ENCODE data around the gene KRT9. TPM values are rescaled to one million over a fixed set of nuclear protein-coding genes. Genes with fewer than 3 reads are reported as not detected.
A peak's percentile ranks its signal among the peaks of the same experiment; 100 is the strongest.

KRT9 gene
- total and polyA plus RNA-seq, 4 donors = not detected

DNA sequence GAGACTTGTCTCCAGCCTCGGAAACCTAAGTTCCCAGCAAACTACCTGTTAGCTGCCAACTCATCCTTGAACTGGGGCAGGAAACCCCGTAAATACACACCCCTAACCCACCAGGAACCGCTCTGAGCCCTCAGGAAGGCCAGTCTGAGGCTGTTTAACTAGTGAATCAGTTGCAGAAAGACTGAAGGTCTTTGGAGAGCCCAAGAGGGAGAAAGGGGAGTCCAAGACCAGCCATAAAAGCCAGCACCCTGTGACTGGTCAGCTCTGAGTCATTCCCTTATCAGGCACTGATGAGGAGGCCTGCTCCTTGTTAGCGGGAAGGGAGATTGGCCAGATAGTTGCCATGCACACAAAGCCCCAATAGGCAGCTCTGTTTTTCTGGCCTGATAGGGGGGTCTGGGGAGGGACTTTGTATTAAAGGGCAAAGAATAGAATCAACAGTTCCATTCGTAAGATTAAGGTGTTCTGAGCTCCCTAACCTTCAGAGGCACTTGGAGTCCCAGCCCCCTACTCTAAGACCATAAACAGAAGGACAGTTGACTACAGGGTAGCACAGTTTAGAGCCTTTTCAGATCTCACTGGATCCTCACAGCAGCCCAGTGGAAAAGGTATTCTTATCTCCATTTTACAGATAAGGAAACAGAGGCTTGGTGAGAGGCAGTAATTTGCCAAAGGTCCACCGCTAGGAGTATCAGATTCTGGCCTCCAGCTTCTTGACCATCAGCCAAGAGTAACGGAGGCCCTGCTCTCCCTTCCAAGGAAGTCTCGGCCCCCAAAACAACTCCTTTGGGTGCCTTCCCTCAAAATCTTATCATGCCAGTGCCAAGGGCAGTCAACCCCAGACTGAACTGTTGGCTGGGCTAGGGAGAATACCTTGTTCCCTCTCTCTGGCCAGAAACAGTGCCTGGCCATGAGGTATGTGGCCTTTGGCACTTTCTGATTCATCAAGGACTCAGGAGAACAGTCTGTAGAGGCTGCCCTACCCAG is 41.5 kb downstream of the KRT9 start:
- Histone ChIP-seq H3K9ac (ENCODE audit: insufficient read depth in 1 of 2, low read length in 2 of 2) (no peak overlapping the region), H3K4me1 (ENCODE audit: control insufficient read depth in 5 of 5, insufficient read depth in 5 of 5, low read length in 5 of 5) (peaks cover 0 to 3% (median 0%) of the 10 kb centered on the region in 5 donors), H3K27ac (ENCODE audit: low read depth in 1 of 2, low read length in 1 of 2) (peak overlapping the region in 1 of 2 donors; percentile 46), H3K27me3 (ENCODE audit: control insufficient read depth in 3 of 3, insufficient read depth in 3 of 3, low read length in 2 of 3) (peaks cover 0 to 28% (median 27%) of the 10 kb centered on the region in 3 donors), H3K9me3 (ENCODE audit: control insufficient read depth in 4 of 4, insufficient read depth in 3 of 4, low read length in 3 of 4) (peaks cover 0 to 2% (median 0%) of the 10 kb centered on the region in 4 donors), H3K4me3 (no peak overlapping the region), H3K36me3 (ENCODE audit: control insufficient read depth in 4 of 4, insufficient read depth in 4 of 4, low read length in 4 of 4) (no peaks in the 10 kb centered on the region)
- peak; percentile 28 for ATAC-seq (ENCODE audit: insufficient read depth, low FRiP score)
- TF ChIP-seq, protein P1, sequence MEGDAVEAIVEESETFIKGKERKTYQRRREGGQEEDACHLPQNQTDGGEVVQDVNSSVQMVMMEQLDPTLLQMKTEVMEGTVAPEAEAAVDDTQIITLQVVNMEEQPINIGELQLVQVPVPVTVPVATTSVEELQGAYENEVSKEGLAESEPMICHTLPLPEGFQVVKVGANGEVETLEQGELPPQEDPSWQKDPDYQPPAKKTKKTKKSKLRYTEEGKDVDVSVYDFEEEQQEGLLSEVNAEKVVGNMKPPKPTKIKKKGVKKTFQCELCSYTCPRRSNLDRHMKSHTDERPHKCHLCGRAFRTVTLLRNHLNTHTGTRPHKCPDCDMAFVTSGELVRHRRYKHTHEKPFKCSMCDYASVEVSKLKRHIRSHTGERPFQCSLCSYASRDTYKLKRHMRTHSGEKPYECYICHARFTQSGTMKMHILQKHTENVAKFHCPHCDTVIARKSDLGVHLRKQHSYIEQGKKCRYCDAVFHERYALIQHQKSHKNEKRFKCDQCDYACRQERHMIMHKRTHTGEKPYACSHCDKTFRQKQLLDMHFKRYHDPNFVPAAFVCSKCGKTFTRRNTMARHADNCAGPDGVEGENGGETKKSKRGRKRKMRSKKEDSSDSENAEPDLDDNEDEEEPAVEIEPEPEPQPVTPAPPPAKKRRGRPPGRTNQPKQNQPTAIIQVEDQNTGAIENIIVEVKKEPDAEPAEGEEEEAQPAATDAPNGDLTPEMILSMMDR (IDR thresholded peaks at IDR 0.05; ENCODE audit: control extremely low read depth, extremely low read depth) = no peak
- DNase-seq = peak in 1 of 3 donors; percentile 28
- 68 to 81% methylated on average over 8 of the region's 8 CpGs for WGBS, 2 donors

DNA sequence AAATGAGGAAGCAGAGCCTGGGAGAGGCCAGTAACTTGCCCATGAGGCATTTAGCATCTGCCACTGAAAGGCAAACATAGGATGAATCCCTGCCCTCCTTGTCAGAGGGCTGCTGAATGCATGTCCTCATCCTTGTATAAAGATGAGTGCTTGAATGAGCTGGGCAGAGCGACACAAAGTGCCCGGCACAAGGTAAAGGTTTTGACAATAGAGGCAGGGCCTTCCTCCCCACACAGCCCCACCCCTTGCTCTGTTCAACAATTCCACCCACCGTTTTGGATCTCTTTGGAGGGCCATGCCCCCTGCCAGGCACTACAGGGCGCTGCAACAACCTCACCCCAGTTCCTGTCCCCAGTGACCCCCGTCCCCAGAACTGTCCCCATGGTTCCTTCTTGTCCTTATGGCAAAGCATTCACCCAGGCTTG is 42.4 kb downstream of the KRT9 start:
- Histone ChIP-seq H3K9me3 (ENCODE audit: control insufficient read depth in 4 of 4, insufficient read depth in 3 of 4, low read length in 3 of 4) (peaks cover 0 to 4% (median 0%) of the 10 kb centered on the region in 4 donors), H3K27ac (ENCODE audit: low read depth in 1 of 2, low read length in 1 of 2) (peak overlapping the region in 1 of 2 donors; percentile 65), H3K4me1 (ENCODE audit: control insufficient read depth in 5 of 5, insufficient read depth in 5 of 5, low read length in 5 of 5) (peaks cover 0 to 3% (median 0%) of the 10 kb centered on the region in 5 donors), H3K9ac (ENCODE audit: insufficient read depth in 1 of 2, low read length in 2 of 2) (no peak overlapping the region), H3K36me3 (ENCODE audit: control insufficient read depth in 4 of 4, insufficient read depth in 4 of 4, low read length in 4 of 4) (no peaks in the 10 kb centered on the region), H3K4me3 (no peak overlapping the region), H3K27me3 (ENCODE audit: control insufficient read depth in 3 of 3, insufficient read depth in 3 of 3, low read length in 2 of 3) (peaks cover 0 to 28% (median 27%) of the 10 kb centered on the region in 3 donors)
- DNase-seq = no peak
- no peak for ATAC-seq (ENCODE audit: insufficient read depth, low FRiP score)
- TF ChIP-seq, protein P1 (IDR thresholded peaks at IDR 0.05; ENCODE audit: control extremely low read depth, extremely low read depth) = no peak
- WGBS, 2 donors = 59 to 67% methylated on average over 5 of the region's 5 CpGs

DNA sequence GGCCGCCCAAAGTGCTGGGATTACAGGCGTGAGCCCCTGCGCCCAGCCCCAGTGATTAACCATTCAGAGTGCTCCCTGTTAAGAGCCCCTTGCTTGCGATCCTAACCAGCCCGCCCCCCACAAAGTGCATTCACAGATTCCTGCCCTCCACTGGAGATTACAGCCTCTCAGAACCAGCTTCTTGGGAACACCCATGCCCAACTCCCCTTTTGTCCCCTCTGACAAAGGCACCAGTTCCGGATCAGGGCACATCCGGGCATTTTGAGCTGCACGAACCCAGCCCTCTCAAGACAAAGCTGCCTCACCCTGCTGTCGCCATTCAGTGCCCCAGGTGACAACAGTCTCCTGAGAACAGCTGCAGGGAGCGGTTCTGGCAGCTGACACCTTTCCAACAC is 42.9 kb downstream of the KRT9 start:
- Histone ChIP-seq H3K27me3 (ENCODE audit: control insufficient read depth in 3 of 3, insufficient read depth in 3 of 3, low read length in 2 of 3) (peaks cover 0 to 28% (median 27%) of the 10 kb centered on the region in 3 donors), H3K4me1 (ENCODE audit: control insufficient read depth in 5 of 5, insufficient read depth in 5 of 5, low read length in 5 of 5) (peaks cover 0 to 3% (median 0%) of the 10 kb centered on the region in 5 donors), H3K9me3 (ENCODE audit: control insufficient read depth in 4 of 4, insufficient read depth in 3 of 4, low read length in 3 of 4) (peaks cover 0 to 4% (median 0%) of the 10 kb centered on the region in 4 donors), H3K36me3 (ENCODE audit: control insufficient read depth in 4 of 4, insufficient read depth in 4 of 4, low read length in 4 of 4) (no peaks in the 10 kb centered on the region), H3K9ac (ENCODE audit: insufficient read depth in 1 of 2, low read length in 2 of 2) (no peak overlapping the region), H3K27ac (ENCODE audit: low read depth in 1 of 2, low read length in 1 of 2) (peak overlapping the region in 1 of 2 donors; percentile 65), H3K4me3 (no peak overlapping the region)
- TF ChIP-seq, protein P1 (IDR thresholded peaks at IDR 0.05; ENCODE audit: control extremely low read depth, extremely low read depth) = no peak
- WGBS, 2 donors = 47 to 51% methylated on average over 10 of the region's 10 CpGs
- DNase-seq = no peak
- ATAC-seq (ENCODE audit: insufficient read depth, low FRiP score) = no peak
